Sigmoid colon (tissue), 7 donors: ENCODE data around the gene SDCBP2. TPM values are rescaled to one million over a fixed set of nuclear protein-coding genes. Genes with fewer than 3 reads are reported as not detected.

Experiments
- DNase-seq: peaks from one replicate; pipeline ENCODE4 v3.0.0-alpha.2; 2019
- H3K27ac ChIP-seq, 4 donors: fragments of 200-600 bp; sonication (generic); one replicate each; pipeline ENCODE4 v1.5.1; 2016 to 2019; ENCODE audit warnings: mild to moderate bottlenecking in 1 of 4
- H3K27me3 ChIP-seq, 3 donors: fragments of 200-600 bp; sonication (generic); one replicate each; pipeline ENCODE4 v1.5.1; 2019; ENCODE audit warnings: mild to moderate bottlenecking in 1 of 3
- H3K36me3 ChIP-seq, 4 donors: fragments of 200-600 bp; sonication (generic); one replicate each; pipeline ENCODE4 v1.5.1; 2016 to 2019
- H3K4me1 ChIP-seq, 4 donors: fragments of 200-600 bp; sonication (generic); one replicate each; pipeline ENCODE4 v1.5.1; 2017 to 2019
- H3K4me3 ChIP-seq, 4 donors: fragments of 200-600 bp; sonication (generic); one replicate each; pipeline ENCODE4 v1.5.1; 2017 to 2019; ENCODE audit warnings: mild to moderate bottlenecking in 2 of 4, moderate library complexity in 1 of 4
- H3K9me3 ChIP-seq, 4 donors: fragments of 200-600 bp in 3 of 4; sonication (generic) in 3 of 4; one replicate each; pipeline versions ENCODE4 v1.5.1 to v1.6.1; 2013 to 2019
- CTCF ChIP-seq, 4 experiments: fragments of 450-650 bp in 3 of 4; fragments of 200-600 bp in 1 of 4; IDR thresholded peaks; one replicate each; pipeline ENCODE4 v1.5.1; 2016 to 2019; ENCODE audit warnings: antibody characterized with exemption in 4 of 4, mild to moderate bottlenecking in 3 of 4, moderate library complexity in 2 of 4
- EP300 ChIP-seq, 4 donors: sonication (generic); formaldehyde crosslinking; IDR thresholded peaks; one replicate each; pipeline ENCODE4 v1.6.1; 2017; ENCODE audit warnings: antibody characterized with exemption in 4 of 4
- POLR2A ChIP-seq, 2 donors: fragments of 450-650 bp; IDR thresholded peaks; one replicate each; pipeline ENCODE4 v1.6.1; 2016; ENCODE audit warnings: antibody characterized with exemption in 2 of 2, mild to moderate bottlenecking in 2 of 2, moderate library complexity in 2 of 2
- POLR2AphosphoS5 ChIP-seq, 4 donors: sonication (generic); formaldehyde crosslinking; IDR thresholded peaks; one replicate each; pipeline ENCODE4 v1.6.1; 2017; ENCODE audit warnings: antibody characterized with exemption in 4 of 4
- WGBS, 2 donors: extraction: QIAGEN DNeasy Blood & Tissue Kit; methylation state at CpG; one replicate each; pipeline ENCODE4 v1.1.7; 2013; 5-methylcytosine and 5-hydroxymethylcytosine counted together
- intact Hi-C: fragments of 100-400 bp; cut with DNase I; formaldehyde crosslinking; loops from one replicate; pipeline ENCODE4 v1.15.1; 2023
- polyA plus RNA-seq, 3 donors: library from polyadenylated mRNA; stranded (reverse); fragments of 200-250 nt; gene quantifications; one replicate each; pipeline ENCODE4 v1.2.3, GENCODE V29; 2013
- total RNA-seq, 4 donors: library from RNA; depleted of rRNA; stranded (reverse); fragments of >200 nt; gene quantifications; one replicate each; pipeline ENCODE4 v1.1.0, GENCODE V29; 2016
- donor health status: healthy with polysubstance abuse.
- donor health status: Bipolar disorder and iron deficiency.
- donor health status: healthy.

SDCBP2 gene
- total and polyA plus RNA-seq, 7 donors, result 1.1 to 724 (median 3.6) TPM

GRCh38 chr20:1274485-1275311 lies 54.2 kb downstream of the SDCBP2 start:
- Histone ChIP-seq H3K27me3 (no peaks in the 10 kb centered on the region), H3K27ac (no peak overlapping the region), H3K36me3 (peaks cover 0 to 5% (median 0%) of the 10 kb centered on the region in 4 donors), H3K4me1 (no peaks in the 10 kb centered on the region), H3K4me3 (no peak overlapping the region), H3K9me3 (no peaks in the 10 kb centered on the region)
- intact Hi-C loops, result no loop called here
- TF ChIP-seq POLR2A (IDR thresholded peaks at IDR 0.05) (no peak), POLR2AphosphoS5 (IDR thresholded peaks at IDR 0.05) (no peak), EP300 (IDR thresholded peaks at IDR 0.05) (no peak), CTCF (IDR thresholded peaks at IDR 0.05) (no peak)
- 75 to 89% methylated on average over 14 of the region's 14 CpGs for WGBS, 2 donors
- peak; percentile 26 for DNase-seq

- H3K9me3 ChIP-seq, result no peaks in the 10 kb centered on the region
- peaks cover 0 to 4% (median 0%) of the 10 kb centered on the region in 4 donors for H3K4me1 ChIP-seq
- no peak for TF ChIP-seq CTCF (IDR thresholded peaks at IDR 0.05)
- no peak for TF ChIP-seq EP300 (IDR thresholded peaks at IDR 0.05)
- no peak for TF ChIP-seq POLR2A (IDR thresholded peaks at IDR 0.05)
- no peak for TF ChIP-seq POLR2AphosphoS5 (IDR thresholded peaks at IDR 0.05)
- H3K36me3 ChIP-seq, result peaks cover 0 to 5% (median 0%) of the 10 kb centered on the region in 4 donors
- 89 to 91% methylated on average over 2 of the region's 2 CpGs for WGBS, 2 donors
- H3K27ac ChIP-seq, result no peak overlapping the region
- DNase-seq, result no peak
- H3K27me3 ChIP-seq, result no peaks in the 10 kb centered on the region
- intact Hi-C loops, result no loop called here
- no peak overlapping the region for H3K4me3 ChIP-seq
Observed at GRCh38 chr20:1273366-1273765, 55.6 kb downstream of the SDCBP2 start.

GRCh38 chr20:1272368-1273100 lies 56.4 kb downstream of the SDCBP2 start:
- intact Hi-C loops, result no loop called here
- Histone ChIP-seq H3K9me3 (no peaks in the 10 kb centered on the region), H3K27me3 (no peaks in the 10 kb centered on the region), H3K4me3 (no peak overlapping the region), H3K27ac (no peak overlapping the region), H3K36me3 (peaks cover 0 to 5% (median 0%) of the 10 kb centered on the region in 4 donors), H3K4me1 (peaks cover 0 to 5% (median under 1%) of the 10 kb centered on the region in 4 donors)
- TF ChIP-seq EP300 (IDR thresholded peaks at IDR 0.05) (no peak), POLR2AphosphoS5 (IDR thresholded peaks at IDR 0.05) (no peak), CTCF (IDR thresholded peaks at IDR 0.05) (no peak), POLR2A (IDR thresholded peaks at IDR 0.05) (no peak)
- 65 to 75% methylated on average over 6 of the region's 6 CpGs for WGBS, 2 donors
- peak; percentile 57 for DNase-seq

GRCh38 chr20:1269850-1270249 lies 59.1 kb downstream of the SDCBP2 start:
- WGBS, 2 donors, result 95 to 98% methylated on average over 3 of the region's 3 CpGs
- intact Hi-C loops, result loop anchor here (5.0 kb wide), 2 partner anchors 148 to 622 kb away; no protein-coding TSS in a partner anchor
- H3K27me3 ChIP-seq, result no peaks in the 10 kb centered on the region
- no peak for DNase-seq
- no peaks in the 10 kb centered on the region for H3K9me3 ChIP-seq
- H3K4me1 ChIP-seq, result peaks cover 0 to 22% (median 17%) of the 10 kb centered on the region in 4 donors
- TF ChIP-seq CTCF (IDR thresholded peaks at IDR 0.05) (no peak), POLR2AphosphoS5 (IDR thresholded peaks at IDR 0.05) (no peak), POLR2A (IDR thresholded peaks at IDR 0.05) (no peak), EP300 (IDR thresholded peaks at IDR 0.05) (no peak)
- peaks cover 0 to 5% (median 0%) of the 10 kb centered on the region in 4 donors for H3K36me3 ChIP-seq
- H3K4me3 ChIP-seq, result no peak overlapping the region
- H3K27ac ChIP-seq, result no peak overlapping the region
